Brain microvascular endothelial cell (primary cell): ENCODE results near the gene OR5H6.
"Not testable (repeated sequence)": the region's sequence is repeated elsewhere in the genome, so short reads cannot be mapped to it uniquely, and the experiment has no call there.

Experiments
- DNase-seq: peaks from one replicate; pipeline ENCODE4 v3.0.0-alpha.2; 2020
- H3K27ac ChIP-seq: fragments of 250-450 bp; sonication (Bioruptor Pico); 2 replicates; pipeline ENCODE4 v1.5.1; 2020; ENCODE audit warnings: mild to moderate bottlenecking, moderate library complexity
- H3K27me3 ChIP-seq: fragments of 250-450 bp; sonication (Bioruptor Pico); replicated peaks from 2 replicates; pipeline ENCODE4 v1.5.1; 2020; ENCODE audit warnings: mild to moderate bottlenecking
- H3K36me3 ChIP-seq: fragments of 250-450 bp; sonication (Bioruptor Pico); replicated peaks from 2 replicates; pipeline ENCODE4 v1.5.1; 2020; ENCODE audit warnings: mild to moderate bottlenecking
- H3K4me3 ChIP-seq: 2 replicates; pipeline ENCODE4 v1.5.1; 2011; ENCODE audit warnings: low read depth, mild to moderate bottlenecking, control low read depth, low read length, moderate library complexity
- in situ Hi-C: cut with HindIII; loops from 2 replicates; pipeline ENCODE4 v1.10.0; 2017; ENCODE audit warnings: low sequenced_read_pairs, low pct_ligation_motif_present
- TF ChIP-seq, protein P1 (sequence below): IDR thresholded peaks from 2 replicates; pipeline ENCODE4 v1.5.1; 2011; ENCODE audit warnings: low read depth, mild to moderate bottlenecking, moderate library complexity, low read length, control low read depth, inconsistent platforms; ENCODE audit errors: missing control alignments

Gene OR5H6

DNA sequence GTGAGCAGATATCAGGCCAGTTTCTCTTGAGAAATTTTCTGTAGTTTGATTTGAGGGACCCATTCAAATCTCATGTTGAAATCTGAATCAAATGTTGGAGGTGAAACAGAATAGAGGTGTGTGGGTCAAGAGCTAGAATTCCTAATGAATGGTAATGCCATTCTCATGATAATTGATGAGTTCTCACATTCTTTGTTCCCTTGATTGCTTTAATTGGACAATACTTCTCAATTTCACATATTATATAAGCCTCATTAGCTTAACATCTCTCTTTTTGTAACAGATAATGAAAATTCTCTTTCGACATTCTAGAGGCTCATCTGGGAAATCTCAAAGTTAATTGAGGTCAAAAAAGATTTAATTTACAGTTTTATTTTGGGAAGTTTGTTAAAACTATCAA is 21.9 kb upstream of the OR5H6 start:
- in situ Hi-C loops = no loop called here
- no peak overlapping the region for H3K4me3 ChIP-seq

DNA sequence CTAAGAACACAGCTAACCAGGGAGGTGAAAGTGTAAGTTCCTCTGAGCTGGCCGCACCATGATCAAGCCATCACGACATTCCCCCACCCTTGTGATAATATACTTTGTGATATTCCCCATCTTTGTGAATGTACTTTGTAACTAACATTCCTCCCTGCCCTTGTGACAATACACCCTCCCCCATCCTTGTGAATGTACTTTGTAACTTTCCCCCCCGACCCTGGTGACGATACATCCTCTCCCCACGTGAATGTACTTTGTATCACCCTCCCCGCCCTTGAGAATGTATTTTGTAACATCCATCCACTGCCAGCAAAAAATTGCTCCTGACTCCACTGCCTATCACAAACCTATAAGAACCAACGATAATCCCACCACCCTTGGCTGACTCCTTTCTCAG is 20.2 kb upstream of the OR5H6 start:
- H3K27ac ChIP-seq = no peak overlapping the region
- H3K27me3 ChIP-seq = no peaks in the 10 kb centered on the region
- TF ChIP-seq, protein P1, sequence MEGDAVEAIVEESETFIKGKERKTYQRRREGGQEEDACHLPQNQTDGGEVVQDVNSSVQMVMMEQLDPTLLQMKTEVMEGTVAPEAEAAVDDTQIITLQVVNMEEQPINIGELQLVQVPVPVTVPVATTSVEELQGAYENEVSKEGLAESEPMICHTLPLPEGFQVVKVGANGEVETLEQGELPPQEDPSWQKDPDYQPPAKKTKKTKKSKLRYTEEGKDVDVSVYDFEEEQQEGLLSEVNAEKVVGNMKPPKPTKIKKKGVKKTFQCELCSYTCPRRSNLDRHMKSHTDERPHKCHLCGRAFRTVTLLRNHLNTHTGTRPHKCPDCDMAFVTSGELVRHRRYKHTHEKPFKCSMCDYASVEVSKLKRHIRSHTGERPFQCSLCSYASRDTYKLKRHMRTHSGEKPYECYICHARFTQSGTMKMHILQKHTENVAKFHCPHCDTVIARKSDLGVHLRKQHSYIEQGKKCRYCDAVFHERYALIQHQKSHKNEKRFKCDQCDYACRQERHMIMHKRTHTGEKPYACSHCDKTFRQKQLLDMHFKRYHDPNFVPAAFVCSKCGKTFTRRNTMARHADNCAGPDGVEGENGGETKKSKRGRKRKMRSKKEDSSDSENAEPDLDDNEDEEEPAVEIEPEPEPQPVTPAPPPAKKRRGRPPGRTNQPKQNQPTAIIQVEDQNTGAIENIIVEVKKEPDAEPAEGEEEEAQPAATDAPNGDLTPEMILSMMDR = no peak
- no peak overlapping the region for H3K4me3 ChIP-seq
- no peaks in the 10 kb centered on the region for H3K36me3 ChIP-seq
- in situ Hi-C loops = no loop called here
- no peak for DNase-seq

More for the DNA sequence above, 21.9 kb upstream of the OR5H6 start:
- DNase-seq = no peak
- no peaks in the 10 kb centered on the region for H3K27me3 ChIP-seq
- TF ChIP-seq, protein P1 = no peak
- H3K27ac ChIP-seq = no peak overlapping the region
- H3K36me3 ChIP-seq = no peaks in the 10 kb centered on the region

DNA sequence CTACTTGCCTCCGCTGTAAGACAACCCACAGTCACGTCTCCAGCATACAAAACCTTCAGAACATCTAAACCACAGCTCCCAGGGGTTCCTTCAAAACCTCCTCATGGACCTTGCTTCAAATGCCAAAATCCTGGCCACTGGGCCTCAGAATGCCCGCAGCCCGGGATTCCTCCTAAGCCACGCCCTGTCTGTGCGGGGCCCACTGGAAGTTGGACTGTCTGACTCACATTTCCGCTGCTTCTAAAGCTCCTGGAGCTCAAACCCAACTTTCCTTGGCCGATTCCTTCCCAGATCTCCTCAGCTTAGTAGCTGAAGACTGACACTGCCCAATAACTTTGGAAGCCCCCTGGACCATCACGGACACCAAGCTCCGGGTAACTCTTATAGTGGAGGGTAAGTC is 17.9 kb upstream of the OR5H6 start:
- no peak overlapping the region for H3K4me3 ChIP-seq
- no peak for DNase-seq
- H3K27ac ChIP-seq = no peak overlapping the region
- TF ChIP-seq, protein P1 = no peak
- in situ Hi-C loops = no loop called here
- no peaks in the 10 kb centered on the region for H3K27me3 ChIP-seq
- H3K36me3 ChIP-seq = no peaks in the 10 kb centered on the region

DNA sequence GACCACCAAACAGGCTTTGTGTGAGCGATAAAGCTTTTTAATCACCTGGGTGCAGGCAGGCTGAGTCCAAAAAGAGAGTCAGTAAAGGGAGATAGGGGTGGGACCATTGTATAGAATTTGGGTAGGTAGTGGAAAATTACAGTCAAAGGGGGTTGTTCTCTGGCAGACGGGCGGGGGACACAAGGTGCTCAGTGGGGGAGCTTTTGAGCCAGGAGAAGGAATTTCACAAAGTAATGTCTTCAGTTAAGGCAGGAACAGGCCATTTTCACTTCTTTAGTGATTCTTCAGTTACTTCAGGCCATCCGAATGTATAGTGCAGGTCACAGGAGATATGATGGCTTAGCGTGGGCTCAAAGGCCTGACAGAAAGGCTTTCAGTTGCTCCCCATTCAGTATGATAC is 8.0 kb upstream of the OR5H6 start:
- H3K4me3 ChIP-seq, H3K27ac ChIP-seq, in situ Hi-C loops, H3K27me3 ChIP-seq, DNase-seq, H3K36me3 ChIP-seq: not testable (repeated sequence)

DNA sequence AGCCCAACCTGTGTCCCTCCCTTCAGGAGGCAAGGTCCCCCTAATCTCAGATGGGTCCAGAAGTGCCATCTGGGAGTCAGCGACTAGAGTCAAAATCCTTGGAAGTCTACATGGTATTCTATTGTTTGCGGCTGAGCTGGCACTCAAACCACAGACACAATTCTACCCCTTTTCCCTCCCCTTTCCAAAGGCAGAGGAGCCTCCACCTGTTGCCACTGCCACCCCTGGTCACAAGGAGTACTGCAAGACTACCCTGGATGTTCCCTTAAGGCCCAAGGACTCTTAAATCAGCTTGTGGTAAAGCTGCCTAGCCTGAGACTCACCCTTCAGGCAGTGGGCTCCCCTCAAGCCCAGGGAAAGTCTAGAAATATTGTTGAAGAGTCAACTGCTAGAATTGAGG is 4.3 kb upstream of the OR5H6 start:
- H3K27me3 ChIP-seq = no peaks in the 10 kb centered on the region
- no peak overlapping the region for H3K27ac ChIP-seq
- no peak for DNase-seq
- in situ Hi-C loops = no loop called here
- no peak overlapping the region for H3K4me3 ChIP-seq
- H3K36me3 ChIP-seq = no peaks in the 10 kb centered on the region
- TF ChIP-seq, protein P1 = peak; percentile 24

DNA sequence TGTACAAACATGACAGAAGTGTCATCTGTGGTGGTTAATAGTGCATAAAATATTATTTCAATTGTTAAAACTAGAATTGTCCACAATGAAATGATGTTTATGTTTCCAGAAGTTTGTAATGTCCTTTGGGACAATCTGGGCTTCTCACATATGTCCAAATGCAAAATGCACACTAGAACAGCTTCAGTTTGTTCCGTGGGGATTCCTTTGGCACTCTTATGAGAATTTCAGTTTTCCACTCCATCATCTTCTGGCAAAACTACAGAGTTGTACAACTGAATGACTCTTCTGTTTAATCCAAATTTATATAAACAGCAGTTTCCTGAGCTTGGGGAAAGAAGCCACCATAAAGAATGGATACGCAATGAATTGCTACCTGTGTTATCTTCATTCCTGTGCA is 2.0 kb upstream of the OR5H6 start:
- Histone ChIP-seq H3K27me3 (no peaks in the 10 kb centered on the region), H3K4me3 (no peak overlapping the region), H3K36me3 (no peaks in the 10 kb centered on the region), H3K27ac (no peak overlapping the region)
- TF ChIP-seq, protein P1 = no peak
- in situ Hi-C loops = no loop called here
- DNase-seq = no peak
